Esophagus muscularis mucosa (tissue), 3 donors: ENCODE measurements around the gene PADI2.

ENCODE experiments used
- POLR2AphosphoS5 ChIP-seq, 2 donors: sonication (generic); formaldehyde crosslinking; IDR thresholded peaks; one replicate each; pipeline ENCODE4 v1.6.1; 2017; ENCODE audit warnings: antibody characterized with exemption in 2 of 2
- TF ChIP-seq, protein P1 (sequence below), 3 experiments: fragments of 200-600 bp in 2 of 3; fragments of 450-650 bp in 1 of 3; sonication (generic) in 2 of 3; IDR thresholded peaks; one replicate each; pipeline ENCODE4 v1.5.1; 2017 to 2019; ENCODE audit warnings: antibody characterized with exemption in 3 of 3, mild to moderate bottlenecking in 2 of 3, moderate library complexity in 1 of 3

DNA sequence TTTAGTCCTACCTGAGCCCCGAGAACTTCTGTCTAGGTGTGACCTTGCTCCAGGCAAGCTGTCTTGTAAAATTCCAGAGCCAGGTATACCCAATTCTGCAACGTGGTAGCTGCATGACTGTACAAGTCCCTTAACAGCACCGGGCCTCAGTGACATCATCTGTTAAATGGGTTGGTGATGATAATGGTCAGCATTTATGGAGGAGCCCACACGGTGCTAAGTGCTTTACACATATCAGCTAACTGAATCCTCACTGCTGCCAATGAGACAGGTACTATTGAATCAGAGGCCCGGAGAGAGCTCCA is 48.5 kb upstream of the PADI2 start:
- TF ChIP-seq, protein P1, sequence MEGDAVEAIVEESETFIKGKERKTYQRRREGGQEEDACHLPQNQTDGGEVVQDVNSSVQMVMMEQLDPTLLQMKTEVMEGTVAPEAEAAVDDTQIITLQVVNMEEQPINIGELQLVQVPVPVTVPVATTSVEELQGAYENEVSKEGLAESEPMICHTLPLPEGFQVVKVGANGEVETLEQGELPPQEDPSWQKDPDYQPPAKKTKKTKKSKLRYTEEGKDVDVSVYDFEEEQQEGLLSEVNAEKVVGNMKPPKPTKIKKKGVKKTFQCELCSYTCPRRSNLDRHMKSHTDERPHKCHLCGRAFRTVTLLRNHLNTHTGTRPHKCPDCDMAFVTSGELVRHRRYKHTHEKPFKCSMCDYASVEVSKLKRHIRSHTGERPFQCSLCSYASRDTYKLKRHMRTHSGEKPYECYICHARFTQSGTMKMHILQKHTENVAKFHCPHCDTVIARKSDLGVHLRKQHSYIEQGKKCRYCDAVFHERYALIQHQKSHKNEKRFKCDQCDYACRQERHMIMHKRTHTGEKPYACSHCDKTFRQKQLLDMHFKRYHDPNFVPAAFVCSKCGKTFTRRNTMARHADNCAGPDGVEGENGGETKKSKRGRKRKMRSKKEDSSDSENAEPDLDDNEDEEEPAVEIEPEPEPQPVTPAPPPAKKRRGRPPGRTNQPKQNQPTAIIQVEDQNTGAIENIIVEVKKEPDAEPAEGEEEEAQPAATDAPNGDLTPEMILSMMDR (IDR thresholded peaks at IDR 0.05): no peak
- TF ChIP-seq POLR2AphosphoS5 (IDR thresholded peaks at IDR 0.05): no peak
